ENCODE measurements around the gene RBM7. TPM values are rescaled to one million over a fixed set of nuclear protein-coding genes. Genes with fewer than 3 reads are reported as not detected.

RBM7 gene
- total RNA-seq, 5 donors from 2014 or later (not counting 1 experiment from before 2014, with no cell fraction given) = 21.1 to 70.0 (median 24.5) TPM

GRCh38 chr11:114440121-114440860 is 39.8 kb downstream of the RBM7 start:
- WGBS (ENCODE audit: insufficient coverage) = 87% methylated on average over 5 of the region's 10 CpGs
- Histone ChIP-seq H3K36me3 (ENCODE audit: control insufficient read depth in 2 of 2, extremely low read depth in 1 of 2, insufficient read depth in 1 of 2, low read length in 1 of 2) (peaks cover 0 to 11% of the 10 kb centered on the region in 2 donors), H3K27ac (ENCODE audit: low read length) (no peak overlapping the region), H3K27me3 (replicated peaks in 1 of 2; ENCODE audit: control insufficient read depth in 2 of 2, extremely low read depth in 1 of 2, insufficient read depth in 2 of 2, low read length in 1 of 2) (no peaks in the 10 kb centered on the region), H3K4me3 (ENCODE audit: control insufficient read depth in 1 of 2, extremely low read depth in 1 of 2, low read length in 1 of 2) (peak overlapping the region; percentile 93 to 94), H3K9me3 (no peaks in the 10 kb centered on the region), H3K4me1 (ENCODE audit: control insufficient read depth in 1 of 2, extremely low read depth in 1 of 2, insufficient read depth in 2 of 2, low read length in 2 of 2) (peaks cover 10 to 13% of the 10 kb centered on the region in 2 experiments)
- Mint-ChIP-seq H3K9me3 (no peaks in the 10 kb centered on the region), H3K4me3 (peak overlapping the region; percentile 93 to 98 (median 97)), H3K27ac (peak overlapping the region; percentile 67 to 89), H3K27me3 (no peaks in the 10 kb centered on the region), H3K4me1 (peaks cover 34 to 39% (median 36%) of the 10 kb centered on the region in 3 donors), H3K36me3 (peaks cover 30% of the 10 kb centered on the region)
- POLR2A ChIA-PET = no interaction called here
- CTCF ChIA-PET = no interaction called here
- ATAC-seq (replicated peaks in 1 of 4) (no peak), DNase-seq (peak in 1 of 35 experiments; percentile 1)

GRCh38 chr11:114440971-114441763 is 40.7 kb downstream of the RBM7 start:
- peaks cover 32% of the 10 kb centered on the region for H3K36me3 Mint-ChIP-seq
- CTCF ChIA-PET = no interaction called here

GRCh38 chr11:114441921-114442320 is 41.5 kb downstream of the RBM7 start:
- no peak for ATAC-seq (replicated peaks in 1 of 4)
- Mint-ChIP-seq H3K9me3 (peaks cover 0 to 5% (median 0%) of the 10 kb centered on the region in 3 donors), H3K36me3 (peaks cover 37% of the 10 kb centered on the region), H3K4me3 (peak overlapping the region in 1 of 3 donors; percentile 0), H3K27me3 (no peaks in the 10 kb centered on the region), H3K27ac (no peak overlapping the region), H3K4me1 (peaks cover 39 to 41% (median 41%) of the 10 kb centered on the region in 3 donors)
- Histone ChIP-seq H3K36me3 (ENCODE audit: control insufficient read depth in 2 of 2, extremely low read depth in 1 of 2, insufficient read depth in 1 of 2, low read length in 1 of 2) (peaks cover 0 to 14% of the 10 kb centered on the region in 2 donors), H3K9me3 (no peaks in the 10 kb centered on the region), H3K27me3 (replicated peaks in 1 of 2; ENCODE audit: control insufficient read depth in 2 of 2, extremely low read depth in 1 of 2, insufficient read depth in 2 of 2, low read length in 1 of 2) (no peaks in the 10 kb centered on the region), H3K4me3 (ENCODE audit: control insufficient read depth in 1 of 2, extremely low read depth in 1 of 2, low read length in 1 of 2) (no peak overlapping the region), H3K27ac (ENCODE audit: low read length) (no peak overlapping the region), H3K4me1 (ENCODE audit: control insufficient read depth in 1 of 2, extremely low read depth in 1 of 2, insufficient read depth in 2 of 2, low read length in 2 of 2) (peaks cover 10 to 13% of the 10 kb centered on the region in 2 experiments)
- ChIA-PET CTCF (interaction anchor here in 1 of 2 donors (0.6 kb wide), 1 partner anchor 11 kb away, joined by 4 read pairs; no protein-coding TSS in a partner anchor), POLR2A (interaction anchor here in 1 of 2 donors (0.5 to 0.6 kb wide), 2 partner anchors 57 to 251 kb away, joined by 3 read pairs; no protein-coding TSS in a partner anchor)
- 100% methylated on average over 1 of the region's 2 CpGs for WGBS (ENCODE audit: insufficient coverage)
- DNase-seq = no peak

More at GRCh38 chr11:114440971-114441763, 40.7 kb downstream of the RBM7 start:
- Histone ChIP-seq H3K36me3 (ENCODE audit: control insufficient read depth in 2 of 2, extremely low read depth in 1 of 2, insufficient read depth in 1 of 2, low read length in 1 of 2) (peaks cover 0 to 11% of the 10 kb centered on the region in 2 donors), H3K4me3 (ENCODE audit: control insufficient read depth in 1 of 2, extremely low read depth in 1 of 2, low read length in 1 of 2) (no peak overlapping the region), H3K4me1 (ENCODE audit: control insufficient read depth in 1 of 2, extremely low read depth in 1 of 2, insufficient read depth in 2 of 2, low read length in 2 of 2) (peaks cover 10 to 13% of the 10 kb centered on the region in 2 experiments), H3K27ac (ENCODE audit: low read length) (no peak overlapping the region), H3K27me3 (replicated peaks in 1 of 2; ENCODE audit: control insufficient read depth in 2 of 2, extremely low read depth in 1 of 2, insufficient read depth in 2 of 2, low read length in 1 of 2) (no peaks in the 10 kb centered on the region), H3K9me3 (no peaks in the 10 kb centered on the region)
- H3K4me3 Mint-ChIP-seq = peak overlapping the region; percentile 31 to 47 (median 36)
- POLR2A ChIA-PET = no interaction called here
- H3K27ac Mint-ChIP-seq = no peak overlapping the region
- ATAC-seq (replicated peaks in 1 of 4) = no peak
- H3K9me3 Mint-ChIP-seq = no peaks in the 10 kb centered on the region
- no peak for DNase-seq
- WGBS (ENCODE audit: insufficient coverage) = no CpG with 5 or more reads among the region's 7 CpGs
- H3K4me1 Mint-ChIP-seq = peaks cover 36 to 39% (median 36%) of the 10 kb centered on the region in 3 donors
- H3K27me3 Mint-ChIP-seq = no peaks in the 10 kb centered on the region

GRCh38 chr11:114442536-114442935 is 42.1 kb downstream of the RBM7 start:
- Mint-ChIP-seq H3K4me1 (peaks cover 39 to 47% (median 41%) of the 10 kb centered on the region in 3 donors), H3K27me3 (no peaks in the 10 kb centered on the region), H3K27ac (no peak overlapping the region), H3K36me3 (peaks cover 42% of the 10 kb centered on the region), H3K4me3 (no peak overlapping the region), H3K9me3 (peaks cover 0 to 5% (median 0%) of the 10 kb centered on the region in 3 donors)
- Histone ChIP-seq H3K4me3 (ENCODE audit: control insufficient read depth in 1 of 2, extremely low read depth in 1 of 2, low read length in 1 of 2) (no peak overlapping the region), H3K27me3 (replicated peaks in 1 of 2; ENCODE audit: control insufficient read depth in 2 of 2, extremely low read depth in 1 of 2, insufficient read depth in 2 of 2, low read length in 1 of 2) (no peaks in the 10 kb centered on the region), H3K9me3 (no peaks in the 10 kb centered on the region), H3K36me3 (ENCODE audit: control insufficient read depth in 2 of 2, extremely low read depth in 1 of 2, insufficient read depth in 1 of 2, low read length in 1 of 2) (peaks cover 0 to 16% of the 10 kb centered on the region in 2 donors), H3K27ac (ENCODE audit: low read length) (no peak overlapping the region), H3K4me1 (ENCODE audit: control insufficient read depth in 1 of 2, extremely low read depth in 1 of 2, insufficient read depth in 2 of 2, low read length in 2 of 2) (peaks cover 10 to 13% of the 10 kb centered on the region in 2 experiments)
- CTCF ChIA-PET = interaction anchor here in 1 of 2 donors (0.6 kb wide), 1 partner anchor 11 kb away, joined by 4 read pairs; no protein-coding TSS in a partner anchor
- no peak for ATAC-seq (replicated peaks in 1 of 4)
- no CpG with 5 or more reads among the region's 1 CpG for WGBS (ENCODE audit: insufficient coverage)
- POLR2A ChIA-PET = interaction anchor here (0.5 to 0.6 kb wide), 3 partner anchors 58 to 284 kb away, joined by 3 read pairs; no protein-coding TSS in a partner anchor
- DNase-seq = no peak

- WGBS (ENCODE audit: insufficient coverage) = 80% methylated on average over 1 of the region's 2 CpGs
- H3K27ac Mint-ChIP-seq = no peak overlapping the region
- no peak for ATAC-seq (replicated peaks in 1 of 4)
- Histone ChIP-seq H3K36me3 (ENCODE audit: control insufficient read depth in 2 of 2, extremely low read depth in 1 of 2, insufficient read depth in 1 of 2, low read length in 1 of 2) (peaks cover 0 to 36% of the 10 kb centered on the region in 2 donors), H3K9me3 (no peaks in the 10 kb centered on the region), H3K27ac (ENCODE audit: low read length) (no peak overlapping the region), H3K4me1 (ENCODE audit: control insufficient read depth in 1 of 2, extremely low read depth in 1 of 2, insufficient read depth in 2 of 2, low read length in 2 of 2) (no peaks in the 10 kb centered on the region), H3K4me3 (ENCODE audit: control insufficient read depth in 1 of 2, extremely low read depth in 1 of 2, low read length in 1 of 2) (no peak overlapping the region), H3K27me3 (replicated peaks in 1 of 2; ENCODE audit: control insufficient read depth in 2 of 2, extremely low read depth in 1 of 2, insufficient read depth in 2 of 2, low read length in 1 of 2) (no peaks in the 10 kb centered on the region)
- peaks cover 6 to 20% (median 7%) of the 10 kb centered on the region in 3 donors for H3K4me1 Mint-ChIP-seq
- H3K9me3 Mint-ChIP-seq = peaks cover 0 to 5% (median 0%) of the 10 kb centered on the region in 3 donors
- H3K27me3 Mint-ChIP-seq = no peaks in the 10 kb centered on the region
- DNase-seq = no peak
- POLR2A ChIA-PET = no interaction called here
- no peak overlapping the region for H3K4me3 Mint-ChIP-seq
- CTCF ChIA-PET = no interaction called here
- H3K36me3 Mint-ChIP-seq = peaks cover 56% of the 10 kb centered on the region
Measured at GRCh38 chr11:114447444-114447843, 47.0 kb downstream of the RBM7 start.

- no peak overlapping the region for H3K4me3 Mint-ChIP-seq
- H3K27me3 Mint-ChIP-seq = no peaks in the 10 kb centered on the region
- CTCF ChIA-PET = no interaction called here
- peaks cover 60% of the 10 kb centered on the region for H3K36me3 Mint-ChIP-seq
- peaks cover 4 to 20% (median 6%) of the 10 kb centered on the region in 3 donors for H3K4me1 Mint-ChIP-seq
- Histone ChIP-seq H3K36me3 (ENCODE audit: control insufficient read depth in 2 of 2, extremely low read depth in 1 of 2, insufficient read depth in 1 of 2, low read length in 1 of 2) (peaks cover 0 to 36% of the 10 kb centered on the region in 2 donors), H3K4me1 (ENCODE audit: control insufficient read depth in 1 of 2, extremely low read depth in 1 of 2, insufficient read depth in 2 of 2, low read length in 2 of 2) (no peaks in the 10 kb centered on the region), H3K27ac (ENCODE audit: low read length) (no peak overlapping the region), H3K9me3 (no peaks in the 10 kb centered on the region), H3K4me3 (ENCODE audit: control insufficient read depth in 1 of 2, extremely low read depth in 1 of 2, low read length in 1 of 2) (no peak overlapping the region), H3K27me3 (replicated peaks in 1 of 2; ENCODE audit: control insufficient read depth in 2 of 2, extremely low read depth in 1 of 2, insufficient read depth in 2 of 2, low read length in 1 of 2) (no peaks in the 10 kb centered on the region)
- DNase-seq (no peak), ATAC-seq (replicated peaks in 1 of 4) (no peak)
- peaks cover 0 to 5% (median 0%) of the 10 kb centered on the region in 3 donors for H3K9me3 Mint-ChIP-seq
- no peak overlapping the region for H3K27ac Mint-ChIP-seq
- POLR2A ChIA-PET = no interaction called here
- WGBS (ENCODE audit: insufficient coverage) = 83% methylated on average over 1 of the region's 3 CpGs
Measured at GRCh38 chr11:114447892-114448291, 47.4 kb downstream of the RBM7 start.

Data from T-cell (primary cell).